GM12864 (cell line): ENCODE data around the gene ADRB2.

Source experiments
- DNase-seq: peaks from one replicate; pipeline ENCODE4 v3.0.0-alpha.2; 2011; ENCODE audit warnings: low read depth
- H3K4me3 ChIP-seq: 2 replicates; pipeline ENCODE4 v1.5.1; 2011; ENCODE audit warnings: mild to moderate bottlenecking, low read depth, low read length, control low read depth
- TF ChIP-seq, protein P1 (sequence below): IDR thresholded peaks from 2 replicates; pipeline ENCODE4 v1.5.1; 2011; ENCODE audit warnings: low read depth, mild to moderate bottlenecking, moderate library complexity, low read length, control low read depth, inconsistent platforms; ENCODE audit errors: missing control alignments

ADRB2 gene

DNA sequence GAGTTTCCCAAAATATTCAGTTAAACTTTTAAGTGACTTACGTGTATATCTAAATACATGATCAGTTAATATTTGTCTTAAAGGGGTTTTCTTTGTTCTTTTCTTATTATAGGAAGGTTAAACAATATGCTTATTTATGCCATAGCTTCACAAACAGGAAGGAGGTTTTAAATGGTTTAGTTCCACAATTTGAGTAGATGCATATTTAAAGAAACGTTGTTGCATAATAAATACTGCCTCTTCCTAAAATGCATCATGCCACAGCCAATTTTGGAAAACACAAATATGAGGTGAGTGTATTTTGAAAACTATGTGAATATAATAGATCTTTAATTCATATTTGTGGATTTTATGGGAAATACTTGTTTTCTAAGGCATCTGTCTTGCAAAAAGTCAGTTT lies 2.5 kb upstream of the ADRB2 start:
- TF ChIP-seq, protein P1, sequence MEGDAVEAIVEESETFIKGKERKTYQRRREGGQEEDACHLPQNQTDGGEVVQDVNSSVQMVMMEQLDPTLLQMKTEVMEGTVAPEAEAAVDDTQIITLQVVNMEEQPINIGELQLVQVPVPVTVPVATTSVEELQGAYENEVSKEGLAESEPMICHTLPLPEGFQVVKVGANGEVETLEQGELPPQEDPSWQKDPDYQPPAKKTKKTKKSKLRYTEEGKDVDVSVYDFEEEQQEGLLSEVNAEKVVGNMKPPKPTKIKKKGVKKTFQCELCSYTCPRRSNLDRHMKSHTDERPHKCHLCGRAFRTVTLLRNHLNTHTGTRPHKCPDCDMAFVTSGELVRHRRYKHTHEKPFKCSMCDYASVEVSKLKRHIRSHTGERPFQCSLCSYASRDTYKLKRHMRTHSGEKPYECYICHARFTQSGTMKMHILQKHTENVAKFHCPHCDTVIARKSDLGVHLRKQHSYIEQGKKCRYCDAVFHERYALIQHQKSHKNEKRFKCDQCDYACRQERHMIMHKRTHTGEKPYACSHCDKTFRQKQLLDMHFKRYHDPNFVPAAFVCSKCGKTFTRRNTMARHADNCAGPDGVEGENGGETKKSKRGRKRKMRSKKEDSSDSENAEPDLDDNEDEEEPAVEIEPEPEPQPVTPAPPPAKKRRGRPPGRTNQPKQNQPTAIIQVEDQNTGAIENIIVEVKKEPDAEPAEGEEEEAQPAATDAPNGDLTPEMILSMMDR, result no peak
- no peak overlapping the region for H3K4me3 ChIP-seq
- no peak for DNase-seq

DNA sequence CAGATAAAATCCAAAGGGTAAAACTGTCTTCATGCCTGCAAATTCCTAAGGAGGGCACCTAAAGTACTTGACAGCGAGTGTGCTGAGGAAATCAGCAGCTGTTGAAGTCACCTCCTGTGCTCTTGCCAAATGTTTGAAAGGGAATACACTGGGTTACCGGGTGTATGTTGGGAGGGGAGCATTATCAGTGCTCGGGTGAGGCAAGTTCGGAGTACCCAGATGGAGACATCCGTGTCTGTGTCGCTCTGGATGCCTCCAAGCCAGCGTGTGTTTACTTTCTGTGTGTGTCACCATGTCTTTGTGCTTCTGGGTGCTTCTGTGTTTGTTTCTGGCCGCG lies 727 bp upstream of the ADRB2 start:
- peak overlapping the region; percentile 81 for H3K4me3 ChIP-seq
- TF ChIP-seq, protein P1, result no peak
- DNase-seq, result no peak

DNA sequence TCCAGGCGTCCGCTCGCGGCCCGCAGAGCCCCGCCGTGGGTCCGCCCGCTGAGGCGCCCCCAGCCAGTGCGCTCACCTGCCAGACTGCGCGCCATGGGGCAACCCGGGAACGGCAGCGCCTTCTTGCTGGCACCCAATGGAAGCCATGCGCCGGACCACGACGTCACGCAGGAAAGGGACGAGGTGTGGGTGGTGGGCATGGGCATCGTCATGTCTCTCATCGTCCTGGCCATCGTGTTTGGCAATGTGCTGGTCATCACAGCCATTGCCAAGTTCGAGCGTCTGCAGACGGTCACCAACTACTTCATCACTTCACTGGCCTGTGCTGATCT lies 294 bp downstream of the ADRB2 start:
- DNase-seq, result no peak
- peak overlapping the region; percentile 81 for H3K4me3 ChIP-seq
- TF ChIP-seq, protein P1, result no peak

DNA sequence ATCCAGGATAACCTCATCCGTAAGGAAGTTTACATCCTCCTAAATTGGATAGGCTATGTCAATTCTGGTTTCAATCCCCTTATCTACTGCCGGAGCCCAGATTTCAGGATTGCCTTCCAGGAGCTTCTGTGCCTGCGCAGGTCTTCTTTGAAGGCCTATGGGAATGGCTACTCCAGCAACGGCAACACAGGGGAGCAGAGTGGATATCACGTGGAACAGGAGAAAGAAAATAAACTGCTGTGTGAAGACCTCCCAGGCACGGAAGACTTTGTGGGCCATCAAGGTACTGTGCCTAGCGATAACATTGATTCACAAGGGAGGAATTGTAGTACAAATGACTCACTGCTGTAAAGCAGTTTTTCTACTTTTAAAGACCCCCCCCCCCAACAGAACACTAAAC lies 1.3 kb downstream of the ADRB2 start:
- no peak overlapping the region; the same call in 1 of the 2 replicates for H3K4me3 ChIP-seq
- TF ChIP-seq, protein P1, result no peak
- DNase-seq, result no peak

DNA sequence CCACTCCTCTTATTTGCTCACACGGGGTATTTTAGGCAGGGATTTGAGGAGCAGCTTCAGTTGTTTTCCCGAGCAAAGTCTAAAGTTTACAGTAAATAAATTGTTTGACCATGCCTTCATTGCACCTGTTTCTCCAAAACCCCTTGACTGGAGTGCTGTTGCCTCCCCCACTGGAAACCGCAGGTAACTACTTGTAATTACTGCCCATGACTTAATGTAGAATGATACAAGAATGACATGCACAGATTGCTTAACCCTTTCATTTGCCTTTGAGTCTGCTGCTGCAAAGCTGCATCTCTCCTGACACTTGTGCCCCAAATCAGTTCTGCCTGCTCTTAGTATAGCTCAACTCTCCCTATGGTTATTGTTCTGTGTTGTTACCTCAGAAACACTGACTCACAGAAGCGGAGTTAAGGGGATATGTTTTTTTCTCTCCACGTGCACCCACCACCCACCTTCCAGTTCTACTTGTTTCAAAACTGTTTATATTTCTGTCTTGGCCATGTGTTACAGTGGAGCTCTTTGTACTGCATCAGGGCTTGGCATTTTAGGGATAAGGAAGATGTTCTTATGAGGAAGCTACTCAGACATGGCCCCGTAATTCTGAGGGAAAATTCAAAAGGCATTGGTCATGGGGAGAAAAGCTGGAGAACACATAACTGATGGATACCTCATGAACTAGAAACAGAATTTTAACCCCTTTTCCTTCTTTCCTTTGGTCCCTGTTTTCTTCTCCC lies 2.3 kb downstream of the ADRB2 start:
- TF ChIP-seq, protein P1, result peak; percentile 40
- no peak for DNase-seq
- peak overlapping the region; percentile 0; the same call in 1 of the 2 replicates for H3K4me3 ChIP-seq

DNA sequence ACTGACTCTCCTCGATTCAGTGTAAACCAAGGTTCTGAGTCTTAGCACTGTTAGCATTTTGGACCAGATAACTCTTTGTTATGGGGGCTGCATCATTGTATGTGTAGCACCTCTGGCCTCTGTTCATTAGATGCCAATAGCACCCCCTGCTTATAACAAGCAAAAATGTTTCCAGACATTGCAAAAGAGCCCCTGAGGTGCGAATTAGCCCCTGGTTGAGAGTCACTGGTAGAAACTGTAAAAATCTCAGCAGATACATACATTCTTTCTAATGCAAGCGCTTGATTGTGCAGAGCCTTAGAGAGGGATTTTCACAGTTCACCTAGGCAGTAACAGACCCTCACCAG lies 2.8 kb downstream of the ADRB2 start:
- H3K4me3 ChIP-seq, result no peak overlapping the region; the same call in 1 of the 2 replicates
- DNase-seq, result no peak
- TF ChIP-seq, protein P1, result no peak

DNA sequence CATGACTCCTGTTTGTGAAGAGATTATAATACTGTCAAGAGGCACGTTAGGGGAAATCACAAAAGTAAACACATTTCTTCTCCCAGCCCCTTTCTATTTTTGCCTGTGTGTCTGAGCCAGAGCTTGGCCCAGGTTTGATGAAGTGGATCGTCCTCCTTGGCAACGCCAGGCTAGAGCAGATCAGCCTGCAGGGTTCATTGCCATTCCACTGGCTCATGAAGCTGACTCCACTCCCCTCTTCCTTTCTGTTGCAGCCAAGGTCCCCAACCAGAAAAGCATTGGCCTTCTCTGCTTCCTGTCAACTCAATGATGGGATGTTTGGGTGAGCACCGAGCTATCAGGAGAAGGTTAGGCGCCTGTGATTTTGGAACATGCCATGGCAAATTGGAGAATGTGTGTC lies 3.3 kb downstream of the ADRB2 start:
- no peak for DNase-seq
- TF ChIP-seq, protein P1, result no peak
- H3K4me3 ChIP-seq, result no peak overlapping the region; the same call in 1 of the 2 replicates
